ENCODE data around the gene WDR55.
"Not testable (repeated sequence)": the region's sequence is repeated elsewhere in the genome, so short reads cannot be mapped to it uniquely, and the experiment has no call there.

The WDR55 gene

DNA sequence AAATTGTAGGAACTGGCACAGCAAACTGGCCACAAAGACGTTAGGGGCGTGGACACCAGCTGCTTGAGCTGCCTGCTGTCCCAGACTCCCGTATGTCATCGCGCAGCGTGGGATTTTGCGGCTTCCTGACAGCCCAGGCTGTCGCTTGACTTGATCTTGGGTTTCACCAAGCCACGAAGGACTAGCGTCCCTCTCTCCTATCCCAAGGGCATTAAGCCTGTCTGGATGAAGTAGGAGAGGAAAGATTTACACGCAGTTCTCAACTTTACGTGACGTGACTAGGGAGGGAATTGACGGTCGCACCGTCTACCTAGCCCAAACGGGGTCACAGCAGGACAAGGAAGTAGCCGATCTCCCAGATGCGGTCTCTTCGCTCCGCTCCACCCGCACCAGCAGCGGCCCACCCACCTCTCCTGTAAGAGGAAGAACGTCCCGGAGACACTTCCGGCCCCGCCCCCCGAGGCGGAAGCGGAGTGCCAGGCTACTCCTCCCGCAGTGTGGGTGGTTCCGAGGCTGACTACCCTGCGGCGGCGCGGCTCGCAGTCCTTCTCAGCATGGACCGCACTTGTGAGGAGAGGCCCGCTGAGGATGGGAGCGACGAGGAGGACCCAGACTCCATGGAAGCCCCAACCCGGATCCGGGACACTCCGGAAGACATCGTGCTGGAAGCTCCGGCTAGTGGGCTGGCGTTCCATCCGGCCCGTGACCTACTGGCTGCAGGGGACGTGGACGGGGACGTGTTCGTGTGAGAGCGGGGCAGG is at the start of gene WDR55:
Gene WDR55 (plus strand): TSS at position 546 of the 761 bp plus-strand sequence. CDS start 9 bp downstream, at position 555.
- DNase-seq = peak; percentile 69

GRCh38 chr5:140622301-140622700 is 42.4 kb upstream of the WDR55 start:
- DNase-seq = no peak

GRCh38 chr5:140623061-140623460 is 41.6 kb upstream of the WDR55 start:
- DNase-seq = not testable (repeated sequence)

DNA sequence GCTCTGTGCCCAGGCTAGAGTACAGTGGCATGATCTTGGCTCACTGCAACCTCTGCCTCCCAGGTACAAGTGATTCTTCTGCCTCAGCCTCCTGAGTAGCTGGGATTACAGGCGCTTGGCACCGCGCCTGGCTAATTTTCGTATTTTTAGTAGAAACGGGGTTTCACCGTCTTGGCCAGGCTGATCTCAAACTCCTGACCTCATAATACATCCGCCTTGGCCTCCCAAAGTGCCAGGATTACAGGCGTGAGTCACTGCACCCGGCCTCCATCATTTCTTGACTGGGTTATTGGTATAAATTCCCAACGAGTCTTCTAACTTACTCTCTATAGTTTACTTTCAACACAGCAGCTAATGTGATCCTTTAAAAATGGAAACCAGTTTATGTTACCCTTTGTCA is 39.8 kb upstream of the WDR55 start:
- not testable (repeated sequence) for DNase-seq

DNA sequence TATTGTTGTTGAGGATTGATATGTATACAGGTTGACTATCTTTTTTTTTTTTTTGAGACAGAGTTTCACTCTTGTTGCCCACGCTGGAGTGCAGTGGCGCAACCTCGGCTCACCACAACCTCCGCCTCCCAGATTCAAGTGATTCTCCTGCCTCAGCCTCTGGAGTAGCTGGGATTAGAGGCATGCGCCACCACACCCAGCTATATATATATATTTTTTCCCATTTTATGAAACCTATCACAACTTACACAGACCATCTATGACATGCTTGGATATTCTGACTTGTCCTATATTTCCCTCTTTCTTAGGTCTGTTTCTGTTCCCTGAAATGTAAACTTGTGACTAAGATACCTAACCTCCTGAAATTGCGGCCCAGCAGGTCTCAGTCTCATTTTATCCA is 36.7 kb upstream of the WDR55 start:
- no peak for DNase-seq

DNA sequence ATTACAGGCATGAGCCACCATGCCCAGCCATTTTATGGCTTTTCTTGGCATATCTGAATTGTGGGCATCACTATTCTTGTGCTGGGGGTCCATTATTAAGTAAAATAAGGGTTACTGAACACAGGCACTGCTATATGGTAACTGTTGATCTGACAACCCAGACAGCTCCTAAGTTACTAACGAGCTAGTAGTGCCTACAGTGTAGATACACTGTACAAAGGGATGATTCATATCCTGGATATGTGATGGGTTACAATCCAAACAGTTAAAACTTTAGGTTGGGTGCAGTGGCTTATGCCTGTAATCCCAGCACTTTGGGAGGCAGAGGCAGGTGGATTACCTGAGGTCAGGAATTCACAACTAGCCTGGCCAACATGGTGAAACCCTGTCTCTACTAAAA is 36.0 kb upstream of the WDR55 start:
- no peak for DNase-seq

- DNase-seq = no peak
Observed at GRCh38 chr5:140630292-140631035, 34.2 kb upstream of the WDR55 start.

DNA sequence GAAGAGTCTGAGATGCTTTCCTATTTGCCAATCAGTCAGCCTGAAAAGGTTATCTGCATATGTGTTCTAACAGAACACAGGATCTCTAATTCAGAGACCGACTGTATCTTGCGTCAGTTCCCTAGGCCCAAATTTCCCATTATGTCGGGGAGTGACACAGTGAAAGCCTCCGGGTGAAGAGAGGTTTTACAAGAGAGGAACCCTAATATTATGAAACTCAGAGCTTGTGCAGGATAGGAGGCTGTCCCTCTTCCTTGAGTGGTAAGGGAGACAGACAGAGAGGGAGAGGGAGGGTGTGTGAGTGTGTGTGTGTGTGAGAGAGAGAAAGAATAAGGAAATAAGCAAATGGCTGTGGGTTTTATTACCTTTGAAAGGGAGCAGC is 33.7 kb upstream of the WDR55 start:
- no peak for DNase-seq

GRCh38 chr5:140631831-140632365 is 32.8 kb upstream of the WDR55 start:
- no peak for DNase-seq

DNA sequence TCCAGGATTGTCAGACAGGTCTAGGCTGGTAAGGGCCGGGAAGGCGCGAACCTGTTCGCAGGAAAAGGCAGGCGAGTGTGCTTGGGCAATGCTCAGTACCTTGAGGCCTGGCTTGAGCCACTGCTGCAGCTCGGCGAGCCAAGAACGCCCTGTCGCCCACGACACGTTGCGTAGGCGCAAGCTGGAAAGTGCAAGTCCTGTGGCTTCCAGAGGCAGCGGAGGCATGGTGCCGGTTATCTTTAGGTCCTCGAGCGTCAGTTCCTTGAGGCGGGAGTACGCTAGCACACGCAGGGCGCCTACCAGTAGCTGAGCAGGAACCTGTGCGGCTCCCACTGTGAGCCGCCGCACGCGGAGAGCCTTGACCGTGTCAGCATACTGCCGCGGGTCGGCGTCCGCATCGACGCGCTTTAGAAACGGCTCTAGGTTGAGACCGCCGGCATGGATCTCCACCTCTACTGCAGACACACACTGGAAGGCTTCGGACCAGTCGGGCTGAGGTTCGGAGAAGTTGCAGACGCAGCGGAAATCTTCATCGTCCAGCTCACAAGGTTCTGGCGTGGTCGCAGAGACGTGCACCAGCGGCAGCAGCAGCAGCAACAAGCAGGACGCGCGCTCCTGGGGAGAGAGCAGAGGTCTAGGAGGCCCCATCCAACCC is 32.2 kb upstream of the WDR55 start:
- DNase-seq = no peak

- no peak for DNase-seq
Observed at GRCh38 chr5:140633021-140633471, 31.7 kb upstream of the WDR55 start, which contains the start of gene CD14. CD14 (minus strand) TSS chr5:140633175; CDS start chr5:140633071, 104 bp downstream.

GRCh38 chr5:140633501-140633900 is 31.2 kb upstream of the WDR55 start:
- no peak for DNase-seq

- DNase-seq = no peak
Observed at GRCh38 chr5:140634103-140634502, 30.6 kb upstream of the WDR55 start.

DNA sequence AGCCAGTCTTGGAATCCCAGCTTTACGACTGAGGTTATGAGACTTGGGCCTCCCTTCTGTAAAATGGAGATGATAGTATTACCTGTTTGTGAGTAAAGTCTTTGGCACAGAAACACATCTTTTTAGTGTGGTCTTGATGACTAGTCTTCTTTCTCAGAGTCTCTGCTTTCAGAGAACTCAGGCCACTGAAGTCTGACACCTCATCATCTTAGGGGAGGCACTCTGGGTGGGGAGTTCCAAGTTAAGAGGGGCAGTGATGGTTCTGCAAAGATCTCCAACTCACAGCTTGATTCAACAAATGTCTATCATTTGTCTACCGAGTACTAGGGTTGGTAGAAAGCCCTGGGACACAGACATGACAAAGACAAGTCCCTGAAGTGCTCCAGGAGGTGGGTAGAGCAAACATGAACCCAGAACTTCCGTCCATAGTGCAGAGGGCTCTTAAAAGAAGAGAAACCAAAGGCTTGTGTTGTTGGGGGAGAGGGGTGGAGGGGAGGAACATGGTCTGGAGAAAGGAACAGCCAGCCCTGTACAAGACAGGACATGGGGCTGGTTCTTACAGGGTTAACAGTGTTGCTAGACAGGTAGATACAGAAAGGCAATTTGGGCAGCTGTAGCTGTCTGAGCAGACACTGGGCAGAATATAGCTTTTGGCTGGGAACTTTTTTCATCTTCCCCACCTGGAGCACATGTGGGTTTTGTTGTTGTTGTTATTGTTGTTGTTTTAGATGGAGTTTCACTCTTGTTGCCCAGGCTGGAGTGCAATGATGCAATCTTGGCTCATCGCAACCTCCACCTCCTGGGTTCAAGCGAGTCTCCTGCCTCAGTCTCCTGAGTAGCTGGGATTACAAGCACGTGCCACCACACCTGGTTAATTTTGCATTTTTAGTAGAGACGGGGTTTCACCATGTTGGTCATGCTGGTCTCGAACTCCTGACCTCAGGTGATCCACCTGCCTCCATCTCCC is 29.1 kb upstream of the WDR55 start:
- DNase-seq = no peak

DNA sequence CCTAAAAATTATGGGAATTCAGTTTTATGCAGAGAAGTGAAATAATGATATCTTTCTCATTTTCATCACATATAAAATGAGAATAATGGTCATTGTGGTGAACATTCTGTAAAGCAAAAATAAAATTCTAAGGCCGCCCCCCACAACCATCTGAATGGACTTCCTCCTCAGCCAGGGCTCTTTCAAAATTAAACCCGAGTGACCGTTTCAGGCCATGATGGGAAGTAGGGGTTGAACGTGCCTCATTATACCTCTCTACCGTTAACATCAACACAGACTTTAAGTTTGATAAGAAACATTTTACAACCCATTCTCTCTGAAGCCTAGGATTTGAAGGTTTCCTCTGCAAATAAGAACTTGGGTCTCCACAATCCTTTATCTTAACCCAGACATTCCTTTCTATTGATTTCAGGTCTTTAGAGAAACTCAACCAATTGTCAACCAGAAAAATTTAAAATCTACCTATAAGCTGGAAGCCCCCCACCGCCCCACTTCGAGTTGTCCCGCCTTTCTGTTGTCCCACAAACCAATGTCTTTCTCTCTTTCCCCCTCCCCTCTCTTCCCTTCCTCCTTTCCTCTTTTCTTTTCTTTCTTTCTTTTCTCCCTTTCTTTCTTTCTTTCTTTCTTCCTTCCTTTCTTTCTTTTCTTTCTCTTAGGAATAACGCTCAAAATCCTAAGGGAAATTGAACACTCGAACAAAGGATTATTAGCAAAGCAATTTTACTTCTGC is 27.2 kb upstream of the WDR55 start:
- DNase-seq = no peak

GRCh38 chr5:140638898-140639147 is 25.9 kb upstream of the WDR55 start:
- not testable (repeated sequence) for DNase-seq

GRCh38 chr5:140639148-140639981 is 25.3 kb upstream of the WDR55 start, which contains the start of gene TMCO6:
TMCO6 (plus strand) TSS chr5:140639451; CDS start chr5:140639528, 77 bp downstream.
- peak; percentile 46 for DNase-seq

DNA sequence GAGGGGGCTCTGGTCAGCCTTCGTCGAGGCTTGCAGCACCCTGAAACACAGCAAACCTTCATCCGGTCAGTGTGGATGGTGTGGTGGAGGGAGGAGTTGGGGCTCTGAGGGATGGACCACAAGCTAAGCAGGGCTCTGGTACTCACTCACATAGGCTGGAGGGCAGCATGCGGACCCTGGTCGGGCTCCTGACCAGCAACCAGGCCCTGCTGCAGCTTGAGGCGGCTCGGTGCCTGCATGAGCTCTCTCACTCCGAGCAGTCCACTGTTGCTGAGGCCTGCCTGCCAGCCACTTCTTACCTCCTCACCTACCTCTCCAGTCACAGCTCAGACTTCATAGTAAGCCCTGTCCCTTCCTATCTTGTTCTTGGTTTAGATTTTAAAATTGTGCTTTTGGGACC is 23.0 kb upstream of the WDR55 start:
- no peak for DNase-seq

DNA sequence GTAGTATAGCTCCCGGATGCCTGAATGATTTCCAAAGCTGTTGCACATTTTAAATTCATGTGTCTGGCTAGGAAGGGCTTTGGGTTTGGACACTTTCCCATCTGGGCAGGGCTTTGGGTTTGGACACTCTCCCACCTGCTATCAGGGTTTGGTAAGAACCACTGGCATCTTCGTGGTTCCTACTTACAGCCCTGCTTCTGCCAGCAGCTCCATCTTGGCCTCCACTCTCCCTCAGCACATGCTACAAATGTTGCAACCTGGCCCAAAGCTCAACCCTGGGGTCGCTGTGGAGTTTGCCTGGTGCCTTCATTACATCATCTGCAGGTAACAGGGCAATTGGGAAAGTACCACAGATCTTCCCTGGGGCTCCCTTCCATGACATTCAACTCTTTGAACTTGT is 22.0 kb upstream of the WDR55 start:
- no peak for DNase-seq

GRCh38 chr5:140647042-140647419 is 17.7 kb upstream of the WDR55 start:
- no peak for DNase-seq

DNA sequence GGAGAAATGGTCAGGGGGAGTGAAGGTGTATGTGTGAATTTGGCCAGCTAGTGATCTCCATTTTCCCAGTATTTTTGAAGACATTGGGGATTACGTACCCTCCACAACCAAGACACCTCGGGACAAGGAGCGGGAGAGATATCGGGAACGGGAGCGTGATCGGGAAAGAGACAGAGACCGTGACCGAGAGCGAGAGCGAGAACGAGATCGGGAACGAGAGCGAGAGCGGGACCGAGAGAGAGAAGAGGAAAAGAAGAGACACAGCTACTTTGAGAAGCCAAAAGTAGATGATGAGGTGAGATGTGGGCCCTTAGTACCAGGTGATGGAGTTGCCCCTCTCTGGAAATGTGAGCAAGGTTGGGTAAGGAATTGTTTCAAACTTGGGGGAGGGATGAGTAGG is 5.8 kb upstream of the WDR55 start:
- no peak for DNase-seq

Measured in NCI-H187 treated with DMSO at 0.1 percent for 48 hours (cell line).